GM12892 (cell line): ENCODE measurements around the gene ITFG1.

ENCODE experiments used
- POLR2A ChIP-seq: IDR thresholded peaks from 2 replicates; pipeline ENCODE4 v1.6.1; 2011; ENCODE audit warnings: low read depth, low read length, control low read depth
- POLR2AphosphoS5 ChIP-seq: IDR thresholded peaks from 2 replicates; pipeline ENCODE4 v1.6.1; 2011; ENCODE audit warnings: low read depth, low read length, control low read depth

GRCh38 chr16:47374629-47375028 lies 86.2 kb downstream of the ITFG1 start:
- no peak for TF ChIP-seq POLR2A
- no peak for TF ChIP-seq POLR2AphosphoS5
